Upper lobe of left lung (tissue), 4 donors: ENCODE measurements around the gene AGA.

ENCODE experiments used
- CTCF ChIP-seq, 6 experiments: fragments of 450-650 bp in 4 of 6; fragments of 200-600 bp in 2 of 6; sonication (generic) in 2 of 6; IDR thresholded peaks; one replicate each; pipeline ENCODE4 v1.5.1; 2016 to 2019; ENCODE audit warnings: antibody characterized with exemption in 6 of 6
- POLR2AphosphoS5 ChIP-seq, 2 donors: sonication (generic); formaldehyde crosslinking; IDR thresholded peaks; one replicate each; pipeline ENCODE4 v1.5.1; 2017; ENCODE audit warnings: antibody characterized with exemption in 2 of 2

GRCh38 chr4:177478496-177478895, 36.3 kb upstream of the AGA start:
- TF ChIP-seq CTCF (IDR thresholded peaks at IDR 0.05) (no peak), POLR2AphosphoS5 (IDR thresholded peaks at IDR 0.05) (no peak)
